Measurements from ENCODE around the gene EFCAB11. TPM values are rescaled to one million over a fixed set of nuclear protein-coding genes. Genes with fewer than 3 reads are reported as not detected.

The EFCAB11 gene
- total RNA-seq, 6 experiments from 2014 or later: 1.7 to 4.7 (median 3.2) TPM

- Histone ChIP-seq H3K9me3 (no peaks in the 10 kb centered on the region), H3K27ac (peak overlapping the region in 2 of 3 donors; percentile 1 to 34), H3K4me1 (peaks cover 0 to 5% (median 2%) of the 10 kb centered on the region in 4 donors), H3K27me3 (no peaks in the 10 kb centered on the region), H3K36me3 (no peaks in the 10 kb centered on the region), H3K4me3 (no peak overlapping the region)
- TF ChIP-seq CTCF (IDR thresholded peaks at IDR 0.05): no peak
- no peak for TF ChIP-seq POLR2A (IDR thresholded peaks at IDR 0.05)
- ATAC-seq (peak; percentile 90 to 97 (median 94)), DNase-seq (peak; percentile 39 to 73 (median 60))
- 33% methylated on average over 4 of the region's 4 CpGs for WGBS (ENCODE audit: insufficient coverage, low coverage, low lambda C conversion rate, missing lambda C conversion rate)
- intact Hi-C loops (cut with DNase I): no loop called here
Observed at GRCh38 chr14:89924268-89924667, 30.3 kb downstream of the EFCAB11 start.

GRCh38 chr14:89922031-89922907, 32.3 kb downstream of the EFCAB11 start:
- no peak overlapping the region for H3K27ac ChIP-seq
- peaks cover 0 to 5% (median 2%) of the 10 kb centered on the region in 4 donors for H3K4me1 ChIP-seq
- no peak for ATAC-seq
- intact Hi-C loops (cut with DNase I): no loop called here
- TF ChIP-seq CTCF (IDR thresholded peaks at IDR 0.05) (no peak), POLR2A (IDR thresholded peaks at IDR 0.05) (no peak)
- DNase-seq: no peak
- H3K27me3 ChIP-seq: no peaks in the 10 kb centered on the region
- no peak overlapping the region for H3K4me3 ChIP-seq
- WGBS (ENCODE audit: insufficient coverage, low coverage, low lambda C conversion rate, missing lambda C conversion rate): 94% methylated on average over 5 of the region's 6 CpGs
- H3K36me3 ChIP-seq: no peaks in the 10 kb centered on the region
- H3K9me3 ChIP-seq: no peaks in the 10 kb centered on the region

GRCh38 chr14:89921346-89921745, 33.2 kb downstream of the EFCAB11 start:
- no peak for DNase-seq

GRCh38 chr14:89920056-89920455, 34.5 kb downstream of the EFCAB11 start:
- no peak overlapping the region for H3K27ac ChIP-seq
- H3K36me3 ChIP-seq: no peaks in the 10 kb centered on the region
- TF ChIP-seq POLR2A (IDR thresholded peaks at IDR 0.05) (no peak), CTCF (IDR thresholded peaks at IDR 0.05) (no peak)
- no peaks in the 10 kb centered on the region for H3K27me3 ChIP-seq
- ATAC-seq (no peak), DNase-seq (no peak)
- no peak overlapping the region for H3K4me3 ChIP-seq
- intact Hi-C loops (cut with DNase I): no loop called here
- peaks cover 0 to 5% (median 2%) of the 10 kb centered on the region in 4 donors for H3K4me1 ChIP-seq
- 85% methylated on average over 2 of the region's 2 CpGs for WGBS (ENCODE audit: insufficient coverage, low coverage, low lambda C conversion rate, missing lambda C conversion rate)
- H3K9me3 ChIP-seq: no peaks in the 10 kb centered on the region

More at GRCh38 chr14:89921346-89921745, 33.2 kb downstream of the EFCAB11 start:
- Histone ChIP-seq H3K9me3 (no peaks in the 10 kb centered on the region), H3K27ac (no peak overlapping the region), H3K36me3 (no peaks in the 10 kb centered on the region), H3K4me1 (peaks cover 0 to 5% (median 2%) of the 10 kb centered on the region in 4 donors), H3K27me3 (no peaks in the 10 kb centered on the region), H3K4me3 (no peak overlapping the region)
- no peak for ATAC-seq
- 96% methylated on average over 3 of the region's 3 CpGs for WGBS (ENCODE audit: insufficient coverage, low coverage, low lambda C conversion rate, missing lambda C conversion rate)
- intact Hi-C loops (cut with DNase I): no loop called here
- TF ChIP-seq CTCF (IDR thresholded peaks at IDR 0.05): no peak
- no peak for TF ChIP-seq POLR2A (IDR thresholded peaks at IDR 0.05)
